HL-60/S4 treated with phorbol 12-myristate 13-acetate at 8.2 ng/mL for 4 days and 3 days (cell line): ENCODE data around the gene THRAP3.
"Not testable (repeated sequence)": the region's sequence is repeated elsewhere in the genome, so short reads cannot be mapped to it uniquely, and the experiment has no call there.

Source experiments
- in situ Hi-C: fragments of 300-500 bp; cut with MboI; formaldehyde crosslinking; loops from 2 replicates; pipeline ENCODE4 v1.15.0; 2022; ENCODE audit warnings: low sequenced_read_pairs

The THRAP3 gene

DNA sequence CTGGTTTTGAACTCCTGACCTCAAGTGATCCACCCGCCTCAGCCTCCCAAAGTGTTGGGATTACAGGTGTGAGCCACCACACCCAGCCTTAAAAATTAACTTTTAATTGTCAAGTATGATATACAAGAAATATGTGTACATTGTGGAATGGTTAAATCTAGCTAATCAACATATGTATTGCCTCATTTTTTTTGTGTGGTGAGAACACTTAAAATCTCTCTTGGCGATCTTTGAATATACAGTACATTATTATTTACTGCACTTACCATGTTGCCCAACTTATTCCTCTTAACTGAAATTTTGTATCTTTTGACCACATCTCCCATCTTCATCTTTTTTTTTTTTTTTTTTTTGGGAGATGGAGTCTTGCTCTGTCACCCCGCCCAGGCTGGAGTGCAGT lies 23.3 kb downstream of the THRAP3 start:
- in situ Hi-C loops, result no loop called here

DNA sequence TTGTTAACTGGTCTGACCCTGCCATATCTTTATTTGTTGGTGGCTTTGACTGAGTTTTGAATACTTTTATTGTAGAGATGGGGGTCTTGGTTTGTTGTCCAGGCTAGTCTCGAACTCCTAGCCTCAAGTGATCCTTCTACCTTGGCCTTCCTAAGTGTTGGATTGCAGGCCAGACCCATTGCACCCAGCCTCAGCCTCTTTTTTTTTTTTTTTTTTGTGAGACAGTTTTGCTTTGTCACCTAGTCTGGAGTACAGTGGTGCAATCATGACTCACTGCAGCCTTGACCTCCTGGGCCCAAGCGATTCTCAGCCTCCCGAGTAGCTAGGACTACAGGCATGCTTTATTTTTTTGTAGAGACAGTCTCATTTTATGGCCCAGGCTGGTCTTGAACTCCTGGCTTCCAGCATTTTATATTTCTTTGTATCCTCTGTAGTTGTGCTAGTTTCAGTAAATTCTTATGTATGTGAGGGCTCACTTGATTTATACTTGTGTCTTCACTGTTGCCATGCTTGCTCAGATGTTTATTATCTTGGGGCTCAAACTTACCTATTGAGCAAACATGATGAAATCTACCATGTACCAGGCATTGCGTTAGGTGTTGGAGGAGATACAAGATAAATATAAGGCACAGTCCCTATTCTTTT lies 24.1 kb downstream of the THRAP3 start:
- in situ Hi-C loops, result no loop called here

DNA sequence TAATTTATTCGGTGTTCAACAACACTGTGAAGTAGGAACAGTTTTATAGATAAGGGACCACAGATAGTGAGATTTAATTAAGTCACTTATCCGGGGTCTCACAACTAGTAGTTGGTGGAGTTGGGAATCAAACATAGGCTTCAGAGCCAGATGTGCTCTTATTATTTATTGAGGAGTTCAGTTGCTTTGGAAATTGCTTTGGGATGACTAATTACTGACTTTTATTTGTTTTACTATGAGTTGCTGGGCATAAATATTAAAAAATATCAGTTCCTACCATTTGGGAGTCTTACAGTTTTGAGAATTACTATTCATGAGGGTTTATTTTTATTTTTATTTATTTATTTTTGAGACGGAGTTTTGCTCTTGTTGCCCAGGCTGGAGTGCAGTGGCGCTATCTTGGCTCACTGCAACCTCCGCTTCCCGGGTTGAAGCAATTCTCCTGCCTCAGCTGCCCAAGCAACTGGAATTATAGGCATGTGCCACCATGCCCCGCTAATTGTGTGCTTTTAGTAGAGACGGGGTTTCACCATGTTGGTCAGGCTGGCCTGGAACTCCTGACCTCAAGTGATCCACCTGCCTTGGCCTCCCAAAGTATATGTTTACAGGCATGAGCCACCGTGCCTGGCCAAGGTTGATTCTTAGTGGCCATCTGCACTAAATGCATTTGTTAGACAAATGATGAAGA lies 27.7 kb downstream of the THRAP3 start:
- in situ Hi-C loops, result no loop called here

DNA sequence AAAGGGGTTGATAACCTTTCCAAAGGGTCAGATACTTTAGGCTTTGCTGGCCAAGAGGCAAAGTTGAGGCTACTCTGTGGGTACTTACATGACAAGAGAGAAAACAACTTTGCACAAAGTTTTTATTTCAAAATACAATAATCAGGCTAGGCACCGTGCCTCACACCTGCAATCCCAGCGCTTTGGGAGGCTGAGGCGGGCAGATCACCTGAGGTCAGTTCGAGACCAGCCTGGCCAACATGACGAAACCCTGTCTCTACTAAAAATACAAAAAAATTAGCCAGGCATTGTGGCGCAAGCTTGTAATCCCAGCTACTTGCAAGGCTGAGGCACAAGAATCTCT lies 28.2 kb downstream of the THRAP3 start:
- in situ Hi-C loops, result not testable (repeated sequence)

DNA sequence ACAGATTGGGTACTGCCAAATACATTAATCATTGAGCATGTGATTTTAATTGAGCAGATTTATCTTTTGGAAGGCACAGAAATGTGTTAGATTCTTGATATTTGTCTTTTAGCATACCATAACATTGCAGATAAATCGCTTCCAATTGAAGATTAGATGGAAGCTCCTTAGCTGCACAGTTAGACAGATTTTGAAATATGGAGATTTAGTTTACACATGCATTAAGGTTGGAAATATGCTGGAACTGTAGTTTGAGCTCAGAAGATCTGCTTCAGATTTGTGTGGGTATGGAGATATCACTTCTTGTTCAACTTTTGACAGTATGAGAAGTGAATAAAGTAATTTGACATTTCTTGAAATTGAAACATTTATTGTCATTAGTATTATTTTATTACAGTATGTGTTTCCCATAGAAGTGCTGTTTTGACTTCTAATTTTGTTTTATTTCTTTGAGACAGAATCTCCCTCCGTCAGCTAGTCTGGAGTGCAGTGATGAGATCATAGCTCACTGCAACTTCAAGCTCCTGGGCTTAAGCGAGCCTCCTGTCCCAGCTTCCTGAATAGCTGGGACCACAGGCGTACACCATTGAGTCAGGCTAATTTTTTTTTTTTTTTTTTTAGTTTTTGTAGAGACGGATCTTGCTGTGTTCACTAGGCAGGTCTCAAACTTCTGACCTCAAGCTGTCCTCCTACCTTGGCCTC lies 29.1 kb downstream of the THRAP3 start:
- in situ Hi-C loops, result no loop called here

DNA sequence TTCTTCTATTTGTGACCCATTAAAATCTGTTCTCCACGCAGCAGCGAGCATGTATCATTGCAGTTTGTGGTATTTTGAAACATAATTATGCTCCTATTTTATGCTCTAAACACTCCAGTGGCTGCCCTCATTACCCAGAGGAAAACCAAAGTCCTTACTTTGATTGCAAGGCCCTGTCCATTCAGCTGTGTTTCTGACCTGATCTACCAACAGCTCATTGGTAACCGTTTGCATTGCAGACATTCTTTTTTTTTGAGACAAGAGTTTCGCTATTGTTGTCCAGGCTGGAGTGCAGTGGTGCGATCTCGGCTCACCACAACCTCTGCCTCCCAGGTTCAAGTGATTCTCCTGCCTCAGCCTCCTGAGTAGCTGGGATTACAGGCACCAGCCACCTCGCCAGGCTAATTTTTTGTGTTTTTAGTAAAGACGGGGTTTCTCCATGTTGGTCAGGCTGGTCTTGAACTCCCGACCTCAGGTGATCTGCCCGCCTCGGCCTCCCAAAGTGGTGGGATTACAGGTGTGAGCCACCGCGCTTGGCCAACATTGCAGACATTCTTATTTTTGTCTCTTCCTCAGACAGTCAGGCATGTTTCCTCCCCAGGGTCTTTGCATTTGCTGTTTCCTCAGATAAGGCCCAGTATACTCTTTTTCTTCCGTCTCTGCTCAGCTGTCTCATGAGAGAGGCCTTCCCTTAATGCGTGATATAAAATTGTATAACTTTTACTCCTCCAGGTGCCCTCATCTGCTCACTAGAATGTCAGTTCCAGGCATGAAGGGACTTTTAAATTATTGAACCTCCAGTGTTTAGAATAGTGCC lies 32.5 kb downstream of the THRAP3 start:
- in situ Hi-C loops, result no loop called here

DNA sequence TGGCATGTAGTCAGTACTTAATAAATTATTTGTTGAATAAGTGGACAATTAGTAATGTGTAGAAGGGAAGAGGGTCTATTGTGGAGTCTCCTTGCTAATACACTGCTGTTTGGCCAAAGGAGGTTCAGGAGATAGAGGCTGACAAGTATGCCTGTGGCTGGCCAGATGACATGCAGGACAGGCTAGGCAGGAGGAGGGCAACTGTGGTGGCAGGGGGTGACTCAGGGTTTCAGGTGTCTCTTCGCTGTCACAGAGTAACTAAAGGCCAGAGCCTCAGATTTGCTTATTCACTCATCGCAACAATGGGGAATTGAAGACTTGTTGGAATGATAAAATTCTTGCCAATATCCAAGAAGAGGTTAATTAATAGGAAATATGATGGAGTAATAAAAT lies 33.1 kb downstream of the THRAP3 start:
- in situ Hi-C loops, result no loop called here

DNA sequence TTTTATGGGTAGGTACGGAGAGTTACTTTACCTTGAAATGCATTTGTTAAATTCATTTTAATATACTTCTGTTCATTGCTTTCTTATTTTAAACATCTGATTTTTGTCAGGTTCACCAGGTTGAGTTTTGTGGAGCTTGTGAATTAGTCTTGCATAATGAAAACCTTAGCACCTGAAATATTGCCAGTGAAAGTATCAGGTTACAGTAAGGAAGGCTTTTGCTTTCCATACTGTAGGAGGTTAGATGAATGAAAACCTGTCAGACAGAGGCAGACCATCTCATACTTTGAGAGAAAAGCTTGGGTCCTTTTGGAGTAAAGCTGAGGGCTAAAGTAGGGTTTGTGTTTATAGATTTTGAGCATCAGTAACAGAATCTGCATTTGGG lies 34.7 kb downstream of the THRAP3 start:
- in situ Hi-C loops, result no loop called here

DNA sequence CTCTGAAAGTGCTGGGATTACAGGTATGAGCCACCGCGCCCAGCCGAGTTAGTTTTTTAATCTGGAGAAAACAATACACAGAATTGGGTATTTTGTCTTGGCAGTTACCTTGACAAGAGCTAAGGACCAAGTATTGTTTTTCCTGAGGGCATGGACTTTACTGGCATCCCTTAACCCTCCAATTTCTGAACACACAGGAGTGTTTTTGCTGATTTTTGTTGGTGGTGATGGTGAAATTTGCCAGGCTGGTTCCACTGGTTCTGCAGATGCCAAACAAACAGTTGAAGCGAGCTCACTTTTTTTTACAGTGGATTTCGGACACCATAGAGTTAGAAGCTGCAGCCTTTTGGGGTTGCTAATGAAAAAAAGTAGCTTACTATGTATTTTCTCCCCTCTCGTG lies 44.7 kb downstream of the THRAP3 start:
- in situ Hi-C loops, result no loop called here

DNA sequence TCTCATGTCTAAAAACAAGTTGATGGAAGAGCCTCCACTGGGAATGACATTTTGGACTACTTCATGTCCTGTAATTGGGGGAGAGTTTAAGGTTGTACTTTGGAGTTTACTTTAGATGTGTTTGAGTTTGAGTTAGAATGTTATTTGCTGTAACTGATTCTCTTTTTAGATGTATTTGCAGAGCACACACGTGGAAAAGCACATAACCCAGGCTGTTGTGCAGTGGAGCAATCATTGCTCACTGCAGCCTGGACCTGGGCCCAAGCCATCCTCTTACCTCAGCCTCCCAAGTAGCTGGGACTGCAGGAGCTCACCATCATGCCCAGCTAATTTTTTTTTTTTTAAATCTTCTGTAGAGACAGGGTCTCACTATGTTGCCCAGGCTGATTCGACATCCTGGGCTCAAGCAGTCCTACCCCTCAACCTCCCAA lies 45.2 kb downstream of the THRAP3 start:
- in situ Hi-C loops, result no loop called here

DNA sequence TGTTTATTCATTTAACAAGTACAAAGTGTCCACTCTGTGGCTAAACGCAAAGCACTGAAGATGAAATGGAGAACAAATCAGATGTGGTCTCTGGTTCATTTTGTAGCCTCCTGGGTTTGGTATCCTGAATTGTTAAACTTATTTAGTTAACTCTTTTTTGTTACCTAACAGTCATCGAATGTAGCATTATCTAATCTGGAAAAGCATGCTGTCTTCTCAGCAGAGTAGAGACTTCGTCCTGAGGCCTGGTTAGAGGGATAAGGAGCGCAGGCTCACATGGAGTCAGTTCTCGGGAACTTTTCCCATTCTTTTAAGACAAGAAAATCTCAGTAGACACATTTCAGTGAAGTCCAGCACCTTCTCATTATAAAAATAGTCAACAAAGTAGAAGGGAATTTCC lies 48.8 kb downstream of the THRAP3 start:
- in situ Hi-C loops, result no loop called here

DNA sequence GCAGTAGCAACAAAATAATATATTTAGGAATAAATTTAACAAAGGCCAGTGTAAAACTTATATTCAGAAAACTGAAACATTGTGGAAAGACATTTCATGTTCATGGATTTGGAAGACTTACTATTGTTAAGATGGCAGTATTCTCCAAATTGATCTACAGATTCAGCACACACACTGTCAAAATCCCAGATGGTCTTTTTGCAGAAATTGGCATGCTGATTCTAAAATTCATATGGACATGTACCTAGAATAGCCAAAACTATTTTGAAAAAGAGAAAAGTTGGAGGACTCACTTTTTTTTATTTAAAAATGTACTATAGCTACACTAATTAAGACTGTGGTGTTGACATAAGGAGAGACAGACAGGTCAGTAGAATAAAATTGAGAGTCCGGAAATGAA lies 50.0 kb downstream of the THRAP3 start:
- in situ Hi-C loops, result no loop called here

DNA sequence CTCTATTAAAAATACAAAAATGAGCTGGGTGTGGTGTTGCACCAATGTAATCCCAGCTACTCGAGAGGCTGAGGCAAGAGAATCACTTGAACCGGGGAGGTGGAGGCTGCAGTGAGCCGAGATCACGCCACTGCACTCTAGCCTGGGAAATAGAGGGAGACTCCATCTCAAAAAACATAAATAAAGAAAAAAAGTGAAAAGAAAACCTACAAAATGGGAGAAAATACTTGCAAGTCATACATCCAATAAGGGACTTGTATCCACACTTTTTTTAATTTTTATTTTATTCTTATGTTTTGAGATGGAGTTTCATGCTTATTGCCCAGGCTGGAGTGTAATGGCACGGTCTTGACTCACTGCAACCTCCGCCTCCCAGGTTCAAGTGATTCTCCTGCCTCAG lies 52.4 kb downstream of the THRAP3 start:
- in situ Hi-C loops, result no loop called here

DNA sequence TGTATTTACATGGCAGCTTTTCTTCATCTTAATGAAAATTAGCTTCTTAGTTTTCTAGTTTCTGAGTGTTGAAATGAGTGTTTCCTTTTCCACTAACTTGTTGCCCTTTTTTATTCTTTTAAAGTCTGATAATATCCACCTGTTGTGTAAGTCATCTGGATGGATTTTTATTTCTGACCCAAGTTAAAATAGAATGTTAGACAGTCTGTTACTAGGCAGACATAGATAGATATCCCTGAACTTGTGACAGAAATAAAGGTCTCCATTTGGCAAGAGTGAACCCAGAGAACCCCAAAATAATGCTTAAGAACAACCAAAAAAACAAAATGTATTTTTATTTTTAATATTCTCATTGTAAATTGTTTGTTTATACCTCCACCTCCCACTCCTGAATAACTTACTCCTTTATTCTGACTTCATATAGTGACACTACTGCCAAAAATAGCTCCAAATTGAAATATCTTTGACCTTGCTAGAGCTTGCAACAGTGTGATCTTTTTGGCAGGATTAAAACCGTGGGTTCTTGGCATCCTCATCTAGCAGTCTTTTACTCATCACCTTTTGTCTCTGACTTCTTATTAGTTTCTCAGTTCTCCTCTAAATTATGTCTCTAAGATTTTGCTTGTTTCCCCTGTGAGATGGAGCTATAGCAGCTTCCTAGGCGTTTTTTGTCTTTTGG lies 55.0 kb downstream of the THRAP3 start:
- in situ Hi-C loops, result no loop called here

DNA sequence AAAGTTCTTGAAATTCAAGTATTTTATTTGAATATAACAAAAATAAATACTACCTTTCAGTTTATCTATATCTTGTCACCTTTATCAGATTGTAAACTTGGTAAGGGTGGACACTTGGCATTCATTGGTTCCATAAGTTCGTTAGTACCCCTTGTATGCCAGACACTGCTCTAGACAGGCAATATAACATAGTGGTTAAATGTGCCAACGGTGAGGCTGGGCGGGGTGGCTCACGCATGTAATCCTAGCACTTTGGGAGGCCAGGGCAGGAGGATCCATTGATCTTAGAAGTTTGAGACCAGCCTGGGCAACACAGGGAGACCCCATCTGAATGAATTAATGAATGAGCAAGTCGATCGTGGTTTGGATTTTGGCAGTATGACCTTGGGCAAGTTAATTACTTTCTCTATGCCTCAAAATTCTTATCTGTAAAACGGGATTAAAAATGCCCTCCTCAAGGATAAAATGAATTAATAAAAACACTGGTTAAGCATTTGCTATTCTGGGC lies 55.6 kb downstream of the THRAP3 start:
- in situ Hi-C loops, result loop anchor here (10.0 kb wide), 1 partner anchor 185 kb away; no protein-coding TSS in a partner anchor

DNA sequence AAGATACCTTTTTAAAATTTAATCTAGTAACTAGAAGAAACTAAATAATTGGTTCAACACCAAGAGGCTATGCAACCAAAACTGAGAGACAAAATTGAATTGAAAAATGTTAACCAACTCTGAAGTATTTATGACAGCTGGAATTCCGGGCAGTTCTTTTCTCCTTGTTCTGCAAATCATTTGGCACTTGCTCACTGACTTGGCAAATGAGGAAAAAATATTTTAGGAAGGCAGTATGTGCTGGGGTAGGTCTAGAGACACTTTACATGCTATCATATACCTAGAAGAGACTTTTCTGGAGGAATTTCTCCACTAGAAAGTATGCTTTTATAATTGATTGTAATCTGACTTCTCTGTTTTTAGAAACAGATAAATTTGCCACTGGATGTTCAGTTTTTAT lies 59.8 kb downstream of the THRAP3 start:
- in situ Hi-C loops, result loop anchor here (10.0 kb wide), 1 partner anchor 189 kb away; no protein-coding TSS in a partner anchor

DNA sequence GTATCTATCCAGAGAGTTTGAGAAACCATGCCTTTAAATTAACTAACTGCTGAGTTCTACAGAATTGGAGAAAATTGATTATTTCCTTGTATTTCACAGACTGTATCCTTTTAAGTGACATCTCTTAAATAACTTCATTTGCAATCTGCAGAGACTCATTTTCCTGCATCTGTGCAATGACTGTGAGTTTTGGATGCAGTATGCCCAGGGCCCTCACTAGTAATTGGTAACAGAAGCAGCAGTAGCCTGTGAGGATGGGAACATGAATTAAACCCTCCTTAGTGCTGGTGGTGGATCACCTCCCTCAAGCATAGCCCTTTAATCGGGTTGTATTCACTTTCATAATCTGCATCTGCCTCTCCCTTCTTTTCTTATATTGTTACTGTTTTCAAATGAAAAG lies 60.3 kb downstream of the THRAP3 start:
- in situ Hi-C loops, result loop anchor here (10.0 kb wide), 1 partner anchor 190 kb away; no protein-coding TSS in a partner anchor

DNA sequence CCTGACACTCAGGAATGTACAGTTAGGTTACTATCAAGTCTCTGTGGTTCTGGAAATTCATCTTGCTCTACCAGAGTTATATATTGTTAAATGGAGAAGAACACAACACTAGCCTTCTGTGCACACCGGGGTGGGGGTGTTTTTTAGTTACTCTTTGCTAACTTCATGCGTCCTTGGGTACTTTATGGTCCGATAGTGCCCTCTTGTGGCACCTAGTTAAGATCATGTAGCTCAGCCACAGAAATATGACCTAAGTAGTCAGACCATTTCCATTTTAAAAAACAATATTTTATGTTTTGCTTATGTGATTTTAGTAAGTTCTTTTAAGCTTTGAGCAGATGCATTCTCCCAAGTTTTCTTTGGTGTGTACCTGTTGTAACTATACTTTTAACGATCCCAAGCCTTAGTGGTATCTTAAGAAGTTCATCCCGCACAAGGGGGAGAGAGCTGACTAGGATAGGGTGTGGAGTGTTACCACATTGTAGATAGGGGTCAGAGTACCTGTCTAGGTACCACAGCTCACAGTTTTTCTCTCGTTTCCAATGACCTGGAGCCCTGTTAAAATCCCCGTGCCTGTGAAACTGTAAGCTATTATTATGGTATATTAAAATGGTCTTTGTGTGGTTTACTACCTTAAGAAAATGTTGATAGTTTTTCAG lies 61.3 kb downstream of the THRAP3 start:
- in situ Hi-C loops, result loop anchor here (10.0 kb wide), 1 partner anchor 191 kb away; no protein-coding TSS in a partner anchor

DNA sequence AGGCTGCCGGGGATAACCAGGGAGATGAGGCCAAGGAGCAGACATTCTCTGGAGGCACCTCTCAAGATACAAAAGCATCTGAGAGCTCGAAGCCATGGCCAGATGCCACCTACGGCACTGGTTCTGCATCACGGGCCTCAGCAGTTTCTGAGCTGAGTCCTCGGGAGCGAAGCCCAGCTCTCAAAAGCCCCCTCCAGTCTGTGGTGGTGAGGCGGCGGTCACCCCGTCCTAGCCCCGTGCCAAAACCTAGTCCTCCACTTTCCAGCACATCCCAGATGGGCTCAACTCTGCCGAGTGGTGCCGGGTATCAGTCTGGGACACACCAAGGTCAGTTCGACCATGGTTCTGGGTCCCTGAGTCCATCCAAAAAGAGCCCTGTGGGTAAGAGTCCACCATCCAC lies 62.6 kb downstream of the THRAP3 start:
- in situ Hi-C loops, result loop anchor here (10.0 kb wide), 1 partner anchor 192 kb away; no protein-coding TSS in a partner anchor

DNA sequence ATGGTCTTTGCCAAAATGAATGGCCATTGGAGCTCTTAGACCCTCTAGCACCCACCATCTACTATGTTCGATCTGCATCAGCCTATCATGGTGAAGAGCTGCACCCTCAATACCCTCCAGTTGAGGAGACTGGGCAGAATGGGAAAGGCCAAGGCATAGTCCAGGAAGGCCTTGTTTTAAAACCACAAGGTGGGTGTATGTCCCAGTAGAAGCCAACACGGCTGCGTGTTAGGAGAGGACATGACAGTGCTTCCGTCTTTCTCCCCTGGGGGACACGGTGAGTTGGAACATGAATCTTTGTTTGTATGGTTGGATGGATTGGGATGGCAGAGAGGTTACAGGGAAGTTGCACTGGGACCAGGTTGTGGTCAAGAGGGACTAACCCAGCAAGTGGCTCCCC lies 63.4 kb downstream of the THRAP3 start:
- in situ Hi-C loops, result loop anchor here (10.0 kb wide), 1 partner anchor 193 kb away; no protein-coding TSS in a partner anchor
